ENCODE measurements around the gene P3H3. TPM values are rescaled to one million over a fixed set of nuclear protein-coding genes. Genes with fewer than 3 reads are reported as not detected.
"Not testable (repeated sequence)": the region's sequence is repeated elsewhere in the genome, so short reads cannot be mapped to it uniquely, and the experiment has no call there.

Gene P3H3
- total and polyA plus RNA-seq, 2 of the 4 experiments (the other 2 are of a cell fraction), result 27.8 to 83.9 TPM

- TF ChIP-seq CTCF (conservative IDR thresholded peaks at IDR 0.05; ENCODE audit: low read depth, low read length), result no peak
- no peak for TF ChIP-seq RCOR1 (IDR thresholded peaks at IDR 0.05; ENCODE audit: insufficient replicate concordance, low read length)
Observed at GRCh38 chr12:6873094-6874014, 45.1 kb downstream of the P3H3 start, which contains the start of gene SPSB2 (continued).

GRCh38 chr12:6874015-6874368 lies 45.8 kb downstream of the P3H3 start:
- peak overlapping the region; percentile 93; the same call in 1 of the 2 replicates for H3K23ac ChIP-seq (ENCODE audit: low read depth, low read length)
- H3K56ac ChIP-seq (ENCODE audit: extremely low read depth, insufficient read depth, low read length); H2AK9ac ChIP-seq (replicated peaks; ENCODE audit: low read depth, low read length, poor library complexity); POLR2A ChIA-PET (ENCODE audit: unreplicated experiment); DNase-seq; H3K27me3 ChIP-seq (ENCODE audit: control insufficient read depth, insufficient read depth, low read length); in situ Hi-C loops (cut with MboI; ENCODE audit: low sequenced_read_pairs); H2BK15ac ChIP-seq (ENCODE audit: low read depth, low read length); BruUV-seq (replicated peaks); H3K9me1 ChIP-seq (ENCODE audit: insufficient read depth, low read length); ATAC-seq (ENCODE audit: low read depth); dilution Hi-C loops (cut with HindIII; ENCODE audit: low sequenced_read_pairs, unreplicated experiment); H2BK20ac ChIP-seq (ENCODE audit: low read depth, low read length); H3K9me3 ChIP-seq (ENCODE audit: control insufficient read depth, insufficient read depth, low read length): not testable (repeated sequence)
- peaks cover 15% of the 10 kb centered on the region for H3K4me1 ChIP-seq (ENCODE audit: control insufficient read depth, insufficient read depth, low read length)
- peak overlapping the region; percentile 83 for H3K27ac ChIP-seq (ENCODE audit: insufficient read depth, low read length)
- intact Hi-C loops (cut with micrococcal nuclease), result loop anchor here (5.0 kb wide), 1 partner anchor 238 kb away; no protein-coding TSS in a partner anchor
- WGBS, 2 experiments (ENCODE audit: extremely low coverage in 2 of 2, insufficient read length in 1 of 2), result 90% methylated on average over 2 of the region's 9 CpGs; no CpG with 5 or more reads in 1 of the 2 experiments
- peak overlapping the region; percentile 75; the same call in 1 of the 2 replicates for H3K18ac ChIP-seq (ENCODE audit: low read depth, low read length)
- H3K79me1 ChIP-seq (ENCODE audit: low read depth in 1 of 2, low read length in 2 of 2), result peaks cover 32 to 59% of the 10 kb centered on the region in 2 experiments
- peaks cover 31% of the 10 kb centered on the region for H3K36me3 ChIP-seq (ENCODE audit: control insufficient read depth, insufficient read depth, low read length)
- peak overlapping the region; percentile 1 to 86; a peak in 1 of 4 replicates for H4K8ac ChIP-seq (ENCODE audit: low read depth in 2 of 2, low read length in 2 of 2)
- peak overlapping the region; percentile 86 for H3K14ac ChIP-seq (replicated peaks; ENCODE audit: low read depth, low read length)
- peak overlapping the region; percentile 77 for H4K5ac ChIP-seq (ENCODE audit: low read depth, low read length)
- peak overlapping the region; percentile 96 for H2AFZ ChIP-seq (replicated peaks; ENCODE audit: low read length, poor library complexity)
- peak overlapping the region; percentile 80; the same call in 1 of the 2 replicates for H2AK5ac ChIP-seq (ENCODE audit: low read depth, low read length)
- peak overlapping the region; percentile 83 for H3K4me3 ChIP-seq (ENCODE audit: insufficient read depth, low read depth, low read length)
- peaks cover 36% of the 10 kb centered on the region for H4K20me1 ChIP-seq (ENCODE audit: insufficient read depth, low read length)
- H4K91ac ChIP-seq (ENCODE audit: insufficient read depth, low read depth, low read length), result 0 out of 2 replicates have a peak overlapping the region, but pooled peaks have one; percentile 76
- H2BK5ac ChIP-seq (ENCODE audit: low read depth, low read length, poor library complexity, severe bottlenecking), result peak overlapping the region; percentile 74
- H2BK120ac ChIP-seq (ENCODE audit: low read depth, low read length), result peak overlapping the region; percentile 78; the same call in 1 of the 2 replicates
- peak overlapping the region; percentile 98 for H3K4me2 ChIP-seq (ENCODE audit: low read depth, low read length)
- H3K4ac ChIP-seq (ENCODE audit: low read depth, low read length), result peak overlapping the region; percentile 82
- CTCF ChIA-PET, result interaction anchor here (2.4 to 3.0 kb wide), 2 partner anchors 17 to 22 kb away, joined by 10 to 17 read pairs; partner anchors contain the start of genes CDCA3 and USP5
- peak overlapping the region; percentile 77 for H3K9ac ChIP-seq (ENCODE audit: low read depth, low read length)
